HG03108 (cell line): ENCODE measurements around the gene PRICKLE2.

ENCODE experiments used
- ATAC-seq: cut with Tn5 transposase; IDR thresholded peaks from one replicate; pipeline ENCODE4 v1.9.1; 2021; ENCODE audit warnings: moderate library complexity; ENCODE audit not compliant: unreplicated experiment

PRICKLE2 gene

GRCh38 chr3:64254443-64254842, 29.2 kb upstream of the PRICKLE2 start:
- ATAC-seq = no peak

- ATAC-seq = no peak
These were observed 28.4 kb upstream of the PRICKLE2 start for GRCh38 chr3:64253689-64254088.

GRCh38 chr3:64251019-64251418, 25.8 kb upstream of the PRICKLE2 start:
- no peak for ATAC-seq

- no peak for ATAC-seq
These were observed 22.9 kb upstream of the PRICKLE2 start for GRCh38 chr3:64247991-64248646.

GRCh38 chr3:64244011-64244942, 19.0 kb upstream of the PRICKLE2 start:
- ATAC-seq = no peak

GRCh38 chr3:64242435-64242834, 17.2 kb upstream of the PRICKLE2 start:
- no peak for ATAC-seq

- ATAC-seq = no peak
These were observed 15.7 kb upstream of the PRICKLE2 start for GRCh38 chr3:64240959-64241358.

- ATAC-seq = no peak
These were observed 15.1 kb upstream of the PRICKLE2 start for GRCh38 chr3:64240396-64240795.

GRCh38 chr3:64239841-64240240, 14.6 kb upstream of the PRICKLE2 start:
- no peak for ATAC-seq

GRCh38 chr3:64238971-64239667, 13.9 kb upstream of the PRICKLE2 start:
- no peak for ATAC-seq

GRCh38 chr3:64237083-64237482, 11.8 kb upstream of the PRICKLE2 start:
- ATAC-seq = no peak

GRCh38 chr3:64235605-64236004, 10.3 kb upstream of the PRICKLE2 start:
- ATAC-seq = no peak

GRCh38 chr3:64234571-64234970, 9.3 kb upstream of the PRICKLE2 start:
- no peak for ATAC-seq

- no peak for ATAC-seq
These were observed 7.6 kb upstream of the PRICKLE2 start for GRCh38 chr3:64232821-64233220.

GRCh38 chr3:64229903-64230302, 4.6 kb upstream of the PRICKLE2 start:
- no peak for ATAC-seq

GRCh38 chr3:64228110-64228509, 2.8 kb upstream of the PRICKLE2 start:
- ATAC-seq = no peak

GRCh38 chr3:64226730-64227129, 1.5 kb upstream of the PRICKLE2 start:
- no peak for ATAC-seq

- ATAC-seq = no peak
These were observed 631 bp upstream of the PRICKLE2 start for GRCh38 chr3:64225695-64226499.

- no peak for ATAC-seq
These were observed 1.2 kb downstream of the PRICKLE2 start for GRCh38 chr3:64223791-64224745.
